ENCODE data around the gene WNK2.

WNK2 gene

GRCh38 chr9:93255994-93256877 lies 72.3 kb downstream of the WNK2 start:
- no peak for DNase-seq (ENCODE audit: low read depth in 1 of 2, low spot score in 1 of 2)
- H3K4me3 ChIP-seq (replicated peaks; ENCODE audit: insufficient read depth, low read length) = no peak overlapping the region
- TF ChIP-seq SPI1 (IDR thresholded peaks at IDR 0.05; ENCODE audit: borderline replicate concordance, low read depth) (no peak), CTCF (IDR thresholded peaks at IDR 0.05; ENCODE audit: insufficient read depth, low read length) (no peak), REST (IDR thresholded peaks at IDR 0.05; ENCODE audit: insufficient replicate concordance, low read depth) (no peak), GABPA (IDR thresholded peaks at IDR 0.05; ENCODE audit: low read depth) (no peak), POLR2AphosphoS5 (IDR thresholded peaks at IDR 0.05; ENCODE audit: low read depth) (no peak)
- no peaks in the 10 kb centered on the region for H3K27me3 ChIP-seq (ENCODE audit: insufficient read depth, poor library complexity, severe bottlenecking)
- H3K27ac ChIP-seq (replicated peaks) = no peak overlapping the region

GRCh38 chr9:93256878-93257807 lies 73.2 kb downstream of the WNK2 start:
- H3K27ac ChIP-seq (replicated peaks) = no peak overlapping the region
- no peak overlapping the region for H3K4me3 ChIP-seq (replicated peaks; ENCODE audit: insufficient read depth, low read length)
- TF ChIP-seq REST (IDR thresholded peaks at IDR 0.05; ENCODE audit: insufficient replicate concordance, low read depth) = no peak
- no peak for TF ChIP-seq CTCF (IDR thresholded peaks at IDR 0.05; ENCODE audit: insufficient read depth, low read length)
- no peaks in the 10 kb centered on the region for H3K27me3 ChIP-seq (ENCODE audit: insufficient read depth, poor library complexity, severe bottlenecking)
- DNase-seq (ENCODE audit: low read depth in 1 of 2, low spot score in 1 of 2) = no peak

- TF ChIP-seq REST (IDR thresholded peaks at IDR 0.05; ENCODE audit: insufficient replicate concordance, low read depth) (no peak), CTCF (IDR thresholded peaks at IDR 0.05; ENCODE audit: insufficient read depth, low read length) (no peak), GABPA (IDR thresholded peaks at IDR 0.05; ENCODE audit: low read depth) (no peak), SPI1 (IDR thresholded peaks at IDR 0.05; ENCODE audit: borderline replicate concordance, low read depth) (no peak), POLR2AphosphoS5 (IDR thresholded peaks at IDR 0.05; ENCODE audit: low read depth) (no peak)
- Histone ChIP-seq H3K4me3 (replicated peaks; ENCODE audit: insufficient read depth, low read length) (no peak overlapping the region), H3K27ac (replicated peaks) (no peak overlapping the region), H3K27me3 (ENCODE audit: insufficient read depth, poor library complexity, severe bottlenecking) (no peaks in the 10 kb centered on the region)
- no peak for DNase-seq (ENCODE audit: low read depth in 1 of 2, low spot score in 1 of 2)
These were observed 73.9 kb downstream of the WNK2 start for GRCh38 chr9:93257808-93258331.

All from HL-60 (cell line).